Glutamatergic neuron (in vitro differentiated cells): ENCODE measurements around the gene LCOR. TPM values are rescaled to one million over a fixed set of nuclear protein-coding genes. Genes with fewer than 3 reads are reported as not detected.

Experiments used
- DNase-seq: peaks from one replicate; pipeline ENCODE4 v3.0.0; 2022
- H3K27ac Mint-ChIP-seq: one replicate; pipeline ENCODE4 v1.8.0; 2020; ENCODE audit warnings: mild to moderate bottlenecking, mixed read lengths, inconsistent platforms; ENCODE audit not compliant: unreplicated experiment
- H3K27me3 Mint-ChIP-seq: one replicate; pipeline ENCODE4 v1.8.0; 2020; ENCODE audit warnings: mild to moderate bottlenecking, moderate library complexity, mixed read lengths, inconsistent platforms; ENCODE audit not compliant: unreplicated experiment
- H3K36me3 Mint-ChIP-seq: one replicate; pipeline ENCODE4 v1.8.0; 2020; ENCODE audit warnings: mild to moderate bottlenecking, mixed read lengths, inconsistent platforms; ENCODE audit not compliant: unreplicated experiment
- H3K4me1 Mint-ChIP-seq: one replicate; pipeline ENCODE4 v1.8.0; 2020; ENCODE audit warnings: mild to moderate bottlenecking, low read depth, mixed read lengths, inconsistent platforms; ENCODE audit not compliant: unreplicated experiment
- H3K4me3 Mint-ChIP-seq: one replicate; pipeline ENCODE4 v1.8.0; 2020; ENCODE audit warnings: mild to moderate bottlenecking, mixed read lengths, inconsistent platforms; ENCODE audit not compliant: unreplicated experiment
- H3K9me3 Mint-ChIP-seq: one replicate; pipeline ENCODE4 v1.8.0; 2020; ENCODE audit warnings: mild to moderate bottlenecking, moderate library complexity, mixed read lengths, inconsistent platforms; ENCODE audit not compliant: unreplicated experiment
- CTCF ChIP-seq: fragments of 200-600 bp; sonication (generic); IDR thresholded peaks from one replicate; pipeline ENCODE4 v1.5.0; 2021; ENCODE audit not compliant: partially characterized antibody, unreplicated experiment
- total RNA-seq: library from RNA; stranded (reverse); fragmentation: NEBNext Ultra II Directional; extraction: Animal tissue kit (Norgen Biotek cat#: 25700); gene quantifications from one replicate; pipeline ENCODE4 v1.2.1, GENCODE V29; 2021; ENCODE audit not compliant: unreplicated experiment

Gene LCOR
- total RNA-seq, 1 donor from 2014 or later = 132 TPM

- no peak for DNase-seq
- Mint-ChIP-seq H3K27me3 (peaks cover 2% of the 10 kb centered on the region), H3K4me1 (peaks cover 4% of the 10 kb centered on the region), H3K9me3 (peaks cover 2% of the 10 kb centered on the region), H3K27ac (no peak overlapping the region), H3K4me3 (no peak overlapping the region), H3K36me3 (no peaks in the 10 kb centered on the region)
- TF ChIP-seq CTCF = no peak
Measured at GRCh38 chr10:97016728-97017473, 184.8 kb downstream of the LCOR start.

GRCh38 chr10:97017474-97017903 is 185.4 kb downstream of the LCOR start:
- peaks cover 2% of the 10 kb centered on the region for H3K9me3 Mint-ChIP-seq
- TF ChIP-seq CTCF = no peak
- peaks cover 2% of the 10 kb centered on the region for H3K27me3 Mint-ChIP-seq
- H3K36me3 Mint-ChIP-seq = no peaks in the 10 kb centered on the region
- H3K4me1 Mint-ChIP-seq = peaks cover 4% of the 10 kb centered on the region
- no peak for DNase-seq
- H3K27ac Mint-ChIP-seq = no peak overlapping the region
- no peak overlapping the region for H3K4me3 Mint-ChIP-seq

- Mint-ChIP-seq H3K36me3 (no peaks in the 10 kb centered on the region), H3K27ac (no peak overlapping the region), H3K9me3 (peaks cover 2% of the 10 kb centered on the region), H3K4me3 (no peak overlapping the region), H3K4me1 (peaks cover 4% of the 10 kb centered on the region), H3K27me3 (peaks cover 2% of the 10 kb centered on the region)
- TF ChIP-seq CTCF = no peak
- no peak for DNase-seq
Measured at GRCh38 chr10:97018251-97019212, 186.4 kb downstream of the LCOR start.

GRCh38 chr10:97019213-97019844 is 187.2 kb downstream of the LCOR start:
- no peak overlapping the region for H3K4me3 Mint-ChIP-seq
- H3K4me1 Mint-ChIP-seq = peaks cover 4% of the 10 kb centered on the region
- no peak overlapping the region for H3K27ac Mint-ChIP-seq
- peaks cover 2% of the 10 kb centered on the region for H3K9me3 Mint-ChIP-seq
- no peaks in the 10 kb centered on the region for H3K27me3 Mint-ChIP-seq
- no peaks in the 10 kb centered on the region for H3K36me3 Mint-ChIP-seq
- no peak for DNase-seq
- TF ChIP-seq CTCF = no peak
